ENCODE results near the gene VAV1. TPM values are rescaled to one million over a fixed set of nuclear protein-coding genes. Genes with fewer than 3 reads are reported as not detected.

Gene VAV1
- total RNA-seq, 1 experiment from 2014 or later: 0.83 TPM

DNA sequence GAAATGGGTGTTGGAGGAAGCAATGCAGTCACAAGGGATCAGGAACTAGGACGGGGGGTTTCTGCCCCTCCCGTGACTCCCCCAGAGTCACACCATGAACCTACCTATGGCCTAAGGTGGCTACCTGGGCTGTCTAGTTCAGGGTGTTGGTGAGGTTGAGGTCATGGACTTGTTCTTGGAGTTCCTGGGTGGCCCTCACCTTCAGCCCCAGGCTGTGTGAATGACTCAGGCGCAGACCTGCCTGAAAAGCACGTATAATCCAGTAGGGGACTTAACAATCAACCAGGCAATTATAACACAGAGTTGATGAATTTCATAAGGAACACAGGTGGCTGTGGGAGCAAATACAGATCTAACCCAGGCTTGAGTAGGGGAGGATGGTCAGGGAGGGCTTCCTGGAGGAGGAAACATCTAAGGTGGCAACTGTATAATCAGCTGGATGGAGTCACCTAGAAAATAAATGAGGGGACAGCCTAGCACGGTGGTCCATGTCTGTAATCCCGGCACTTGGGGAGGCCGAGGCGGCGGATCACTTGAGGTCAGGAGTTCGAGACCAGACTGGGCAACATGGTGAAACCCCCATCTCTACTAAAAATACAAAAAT, 89.3 kb downstream of the VAV1 start:
- no peak for DNase-seq (ENCODE audit: low spot score)
- Mint-ChIP-seq H3K9me3 (peaks cover 10% of the 10 kb centered on the region), H3K27ac (no peak overlapping the region), H3K4me1 (peaks cover 4% of the 10 kb centered on the region), H3K27me3 (ENCODE audit: low read depth) (peaks cover 2% of the 10 kb centered on the region; the same call in 1 of the 2 replicates), H3K4me3 (no peak overlapping the region), H3K36me3 (peaks cover 4% of the 10 kb centered on the region)
- TF ChIP-seq ZNF396 (CRISPR knock-in tag; IDR thresholded peaks at IDR 0.05; ENCODE audit: borderline replicate concordance): no peak
- no peak for TF ChIP-seq PRRX2 (CRISPR knock-in tag; IDR thresholded peaks at IDR 0.05)
- TF ChIP-seq CTCF (IDR thresholded peaks at IDR 0.05): no peak
- TF ChIP-seq ZNF317 (CRISPR knock-in tag; IDR thresholded peaks at IDR 0.05; ENCODE audit: borderline replicate concordance, low read depth): no peak
- no peak for TF ChIP-seq GTF2I (CRISPR knock-in tag; conservative IDR thresholded peaks at IDR 0.05)
- no peak for TF ChIP-seq KAT7 (CRISPR knock-in tag; IDR thresholded peaks at IDR 0.05; ENCODE audit: borderline replicate concordance)
- TF ChIP-seq NFATC4 (CRISPR knock-in tag; IDR thresholded peaks at IDR 0.05): no peak
- POLR2A ChIA-PET: no interaction called here
- no peak for ATAC-seq
- CTCF ChIA-PET: interaction anchor here (0.6 to 4.8 kb wide), 6 partner anchors 80 to 345 kb away, joined by 3 to 85 read pairs (median 15); partner anchors contain the start of genes GPR108 and VAV1

GRCh38 chr19:6862673-6863078, 90.2 kb downstream of the VAV1 start:
- TF ChIP-seq, protein P1, sequence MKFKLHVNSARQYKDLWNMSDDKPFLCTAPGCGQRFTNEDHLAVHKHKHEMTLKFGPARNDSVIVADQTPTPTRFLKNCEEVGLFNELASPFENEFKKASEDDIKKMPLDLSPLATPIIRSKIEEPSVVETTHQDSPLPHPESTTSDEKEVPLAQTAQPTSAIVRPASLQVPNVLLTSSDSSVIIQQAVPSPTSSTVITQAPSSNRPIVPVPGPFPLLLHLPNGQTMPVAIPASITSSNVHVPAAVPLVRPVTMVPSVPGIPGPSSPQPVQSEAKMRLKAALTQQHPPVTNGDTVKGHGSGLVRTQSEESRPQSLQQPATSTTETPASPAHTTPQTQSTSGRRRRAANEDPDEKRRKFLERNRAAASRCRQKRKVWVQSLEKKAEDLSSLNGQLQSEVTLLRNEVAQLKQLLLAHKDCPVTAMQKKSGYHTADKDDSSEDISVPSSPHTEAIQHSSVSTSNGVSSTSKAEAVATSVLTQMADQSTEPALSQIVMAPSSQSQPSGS (CRISPR knock-in tag; IDR thresholded peaks at IDR 0.05; ENCODE audit: borderline replicate concordance, low read depth): no peak
- TF ChIP-seq CTCF (IDR thresholded peaks at IDR 0.05) (peak; percentile 82), GABPB1 (CRISPR knock-in tag; IDR thresholded peaks at IDR 0.05) (peak; percentile 20; the same call in 1 of the 2 replicates), SMAD3 (CRISPR knock-in tag; IDR thresholded peaks at IDR 0.05; ENCODE audit: borderline replicate concordance) (no peak)
- H3K36me3 Mint-ChIP-seq: peaks cover 4% of the 10 kb centered on the region; the same call in 1 of the 2 replicates
- ChIA-PET POLR2A (interaction anchor here (0.7 kb wide), 1 partner anchor 13 kb away, joined by 3 read pairs; no protein-coding TSS in a partner anchor), CTCF (interaction anchor here (0.5 to 4.8 kb wide), 14 partner anchors 10 to 418 kb away, joined by 3 to 85 read pairs (median 5); partner anchors contain the start of genes GPR108 and VAV1)
- H3K9me3 Mint-ChIP-seq: peaks cover 10% of the 10 kb centered on the region
- H3K27me3 Mint-ChIP-seq (ENCODE audit: low read depth): peaks cover 3% of the 10 kb centered on the region; the same call in 1 of the 2 replicates
- H3K27ac Mint-ChIP-seq: no peak overlapping the region
- H3K4me1 Mint-ChIP-seq: peaks cover 4% of the 10 kb centered on the region
- H3K4me3 Mint-ChIP-seq: peak overlapping the region; percentile 65
- DNase-seq (ENCODE audit: low spot score) (peak; percentile 89), ATAC-seq (peak; percentile 90)

GRCh38 chr19:6864325-6864940, 91.9 kb downstream of the VAV1 start:
- ChIA-PET POLR2A (no interaction called here), CTCF (interaction anchor here (0.6 to 4.8 kb wide), 39 partner anchors 10 to 738 kb away, joined by 3 to 85 read pairs (median 4); partner anchors contain the start of genes ALKBH7, DENND1C, GPR108 and KHSRP)
- no peak overlapping the region for H3K4me3 Mint-ChIP-seq
- H3K36me3 Mint-ChIP-seq: peaks cover 7% of the 10 kb centered on the region
- peaks cover 3% of the 10 kb centered on the region; the same call in 1 of the 2 replicates for H3K27me3 Mint-ChIP-seq (ENCODE audit: low read depth)
- ATAC-seq (no peak), DNase-seq (ENCODE audit: low spot score) (no peak)
- no peak overlapping the region for H3K27ac Mint-ChIP-seq
- peaks cover 22% of the 10 kb centered on the region for H3K9me3 Mint-ChIP-seq
- H3K4me1 Mint-ChIP-seq: peaks cover 4% of the 10 kb centered on the region
- TF ChIP-seq, protein P2, sequence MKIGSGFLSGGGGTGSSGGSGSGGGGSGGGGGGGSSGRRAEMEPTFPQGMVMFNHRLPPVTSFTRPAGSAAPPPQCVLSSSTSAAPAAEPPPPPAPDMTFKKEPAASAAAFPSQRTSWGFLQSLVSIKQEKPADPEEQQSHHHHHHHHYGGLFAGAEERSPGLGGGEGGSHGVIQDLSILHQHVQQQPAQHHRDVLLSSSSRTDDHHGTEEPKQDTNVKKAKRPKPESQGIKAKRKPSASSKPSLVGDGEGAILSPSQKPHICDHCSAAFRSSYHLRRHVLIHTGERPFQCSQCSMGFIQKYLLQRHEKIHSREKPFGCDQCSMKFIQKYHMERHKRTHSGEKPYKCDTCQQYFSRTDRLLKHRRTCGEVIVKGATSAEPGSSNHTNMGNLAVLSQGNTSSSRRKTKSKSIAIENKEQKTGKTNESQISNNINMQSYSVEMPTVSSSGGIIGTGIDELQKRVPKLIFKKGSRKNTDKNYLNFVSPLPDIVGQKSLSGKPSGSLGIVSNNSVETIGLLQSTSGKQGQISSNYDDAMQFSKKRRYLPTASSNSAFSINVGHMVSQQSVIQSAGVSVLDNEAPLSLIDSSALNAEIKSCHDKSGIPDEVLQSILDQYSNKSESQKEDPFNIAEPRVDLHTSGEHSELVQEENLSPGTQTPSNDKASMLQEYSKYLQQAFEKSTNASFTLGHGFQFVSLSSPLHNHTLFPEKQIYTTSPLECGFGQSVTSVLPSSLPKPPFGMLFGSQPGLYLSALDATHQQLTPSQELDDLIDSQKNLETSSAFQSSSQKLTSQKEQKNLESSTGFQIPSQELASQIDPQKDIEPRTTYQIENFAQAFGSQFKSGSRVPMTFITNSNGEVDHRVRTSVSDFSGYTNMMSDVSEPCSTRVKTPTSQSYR (CRISPR knock-in tag; IDR thresholded peaks at IDR 0.05): no peak
- TF ChIP-seq NFYB (CRISPR knock-in tag; conservative IDR thresholded peaks at IDR 0.05; ENCODE audit: low read depth): no peak
- no peak for TF ChIP-seq MYBL2 (CRISPR knock-in tag; IDR thresholded peaks at IDR 0.05)
- TF ChIP-seq RORB (CRISPR knock-in tag; IDR thresholded peaks at IDR 0.05): no peak
- TF ChIP-seq AFF4 (CRISPR knock-in tag; IDR thresholded peaks at IDR 0.05; ENCODE audit: borderline replicate concordance): no peak
